NK-92 treated with Interleukin-12 subunit alpha and Interleukin-12 subunit beta, amount 100 ng/mL, for 24 hours (cell line): ENCODE measurements around the gene IL32.
A peak's percentile ranks its signal among the peaks of the same experiment; 100 is the strongest.

Source experiments
- DNase-seq: peaks from one replicate; lab custom pipeline; 2025; lab: John Stamatoyannopoulos, UW

IL32 gene

DNA sequence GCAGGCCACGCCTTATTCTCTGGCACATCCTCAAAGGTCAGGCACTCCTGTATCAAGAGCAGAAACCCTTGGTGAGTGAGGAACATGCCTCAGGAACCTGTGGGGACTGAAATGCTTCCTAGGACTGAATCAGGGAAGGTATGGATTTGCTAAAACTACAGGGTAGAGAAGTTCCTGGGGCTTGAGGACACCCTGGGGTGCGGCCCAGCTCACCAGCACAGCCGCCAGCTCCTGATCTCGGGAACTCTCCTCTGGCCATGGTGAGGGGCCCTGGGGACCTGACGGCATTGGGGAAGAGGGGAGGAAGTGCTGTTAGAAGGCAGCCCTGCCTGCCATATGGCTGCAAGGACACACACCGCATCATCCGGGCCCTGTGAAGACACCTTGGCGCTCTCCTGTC lies 26.1 kb downstream of the IL32 start:
- DNase-seq, result no peak

DNA sequence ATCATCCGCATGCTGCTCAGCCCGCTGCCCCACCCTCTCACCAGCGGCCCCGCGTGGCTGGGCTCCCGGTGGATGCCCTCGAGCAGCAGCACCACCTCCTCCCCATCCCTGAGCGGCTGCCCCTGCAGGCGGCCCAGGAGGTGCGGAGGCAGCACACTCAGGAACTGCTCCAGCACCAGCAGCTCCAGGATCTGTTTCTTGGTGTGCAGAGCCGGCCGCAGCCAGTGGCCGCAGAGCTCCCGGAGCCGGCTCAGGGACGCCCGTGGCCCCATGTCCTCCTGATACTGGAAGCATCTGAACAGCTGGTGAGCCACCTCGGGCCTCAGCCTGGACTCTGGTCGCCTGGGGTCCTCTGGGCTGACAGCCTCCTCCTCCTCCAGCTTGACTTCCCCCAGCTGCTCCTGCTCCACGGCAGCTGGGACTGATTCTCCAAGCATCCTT lies 27.1 kb downstream of the IL32 start:
- no peak for DNase-seq

DNA sequence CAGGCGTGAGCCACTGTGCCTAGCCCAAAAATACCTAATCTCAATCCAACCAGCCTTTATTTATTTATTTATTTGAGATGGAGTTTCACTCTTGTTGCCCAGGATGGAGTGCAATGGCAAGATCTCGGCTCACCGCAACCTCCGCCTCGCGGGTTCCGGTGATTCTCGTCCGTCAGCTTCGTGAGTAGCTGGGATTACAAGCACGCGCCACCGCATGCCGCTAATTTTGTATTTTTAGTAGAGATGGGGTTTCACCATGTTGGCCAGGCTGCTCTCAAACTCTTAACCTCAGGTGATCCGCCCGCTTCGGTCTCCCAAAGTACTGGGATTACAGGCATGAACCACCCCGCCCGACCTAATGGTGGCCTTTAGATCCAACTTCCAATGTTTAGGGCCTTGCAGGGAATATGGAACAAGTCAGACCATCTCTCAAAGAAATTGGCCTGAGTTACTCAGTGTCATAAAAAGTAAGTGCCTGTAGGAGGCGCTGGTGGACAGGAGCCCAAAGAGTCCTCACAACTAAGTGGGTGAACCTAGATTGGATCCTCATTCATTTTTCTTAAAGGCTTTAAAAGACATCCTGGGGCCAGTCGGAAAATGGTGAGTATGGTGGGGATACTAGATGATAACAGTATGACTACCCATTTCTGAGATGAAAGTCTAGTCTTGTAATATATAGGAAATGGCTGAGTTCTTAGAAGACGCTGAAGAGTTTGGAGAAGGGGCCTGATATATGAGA lies 29.0 kb downstream of the IL32 start:
- DNase-seq, result peak; percentile 39

DNA sequence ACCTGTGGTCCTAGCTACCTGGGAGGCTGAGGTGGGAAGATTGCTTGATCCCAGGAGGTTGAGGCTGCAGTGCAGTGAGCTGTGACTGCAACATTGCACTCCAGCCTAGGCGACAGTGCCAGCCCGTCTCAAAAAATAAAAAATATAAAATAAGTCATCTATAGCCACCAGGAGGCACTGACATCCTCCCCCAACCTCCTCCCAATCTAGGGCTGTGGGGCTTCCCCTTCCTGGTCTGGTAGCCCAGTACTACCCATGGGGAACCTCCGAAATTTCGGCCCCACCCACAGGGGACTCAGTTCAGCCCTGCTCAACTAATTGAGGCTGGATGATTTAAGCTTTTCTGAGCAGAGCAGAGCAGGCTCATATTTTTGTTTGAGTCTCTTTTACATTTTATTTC lies 30.4 kb downstream of the IL32 start:
- DNase-seq, result peak; percentile 64

DNA sequence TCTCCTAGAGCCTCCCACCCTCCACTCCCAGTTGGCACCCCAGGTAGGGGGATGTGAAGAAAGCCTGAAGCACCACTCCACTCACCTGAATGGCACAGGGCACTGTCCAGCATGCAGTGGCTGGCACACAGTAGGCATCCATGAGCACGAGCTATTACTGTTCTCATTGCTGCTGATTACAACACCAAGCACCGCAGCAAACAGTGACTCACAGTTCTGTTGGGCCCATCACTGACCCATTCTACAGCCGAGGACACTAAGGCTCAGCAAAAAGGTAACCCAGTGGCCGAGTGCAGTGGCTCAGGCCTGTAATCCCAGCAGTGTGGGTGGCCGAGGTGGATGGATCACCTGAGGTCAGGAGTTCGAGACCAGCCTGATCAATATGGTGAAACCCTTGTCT lies 30.9 kb downstream of the IL32 start:
- DNase-seq, result no peak

DNA sequence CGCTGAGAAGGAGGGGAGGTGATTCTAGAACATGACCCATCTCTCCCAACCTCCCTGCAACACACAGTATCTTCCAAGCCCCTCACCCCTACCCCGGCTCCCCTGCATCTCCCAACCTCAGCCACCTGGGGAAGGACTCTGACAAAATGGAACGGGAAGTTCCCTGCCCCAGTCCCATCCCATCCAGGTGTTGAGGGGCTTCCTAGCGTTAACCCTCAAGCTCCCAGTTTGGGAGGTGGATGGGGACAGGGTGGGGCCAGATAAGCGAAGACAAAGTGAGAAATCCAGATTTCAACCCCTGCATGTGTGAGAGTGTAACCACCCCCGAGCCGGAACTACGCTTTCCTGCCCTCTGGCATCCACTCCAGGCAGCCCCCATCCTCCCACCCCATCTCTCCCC lies 31.8 kb downstream of the IL32 start:
- no peak for DNase-seq

DNA sequence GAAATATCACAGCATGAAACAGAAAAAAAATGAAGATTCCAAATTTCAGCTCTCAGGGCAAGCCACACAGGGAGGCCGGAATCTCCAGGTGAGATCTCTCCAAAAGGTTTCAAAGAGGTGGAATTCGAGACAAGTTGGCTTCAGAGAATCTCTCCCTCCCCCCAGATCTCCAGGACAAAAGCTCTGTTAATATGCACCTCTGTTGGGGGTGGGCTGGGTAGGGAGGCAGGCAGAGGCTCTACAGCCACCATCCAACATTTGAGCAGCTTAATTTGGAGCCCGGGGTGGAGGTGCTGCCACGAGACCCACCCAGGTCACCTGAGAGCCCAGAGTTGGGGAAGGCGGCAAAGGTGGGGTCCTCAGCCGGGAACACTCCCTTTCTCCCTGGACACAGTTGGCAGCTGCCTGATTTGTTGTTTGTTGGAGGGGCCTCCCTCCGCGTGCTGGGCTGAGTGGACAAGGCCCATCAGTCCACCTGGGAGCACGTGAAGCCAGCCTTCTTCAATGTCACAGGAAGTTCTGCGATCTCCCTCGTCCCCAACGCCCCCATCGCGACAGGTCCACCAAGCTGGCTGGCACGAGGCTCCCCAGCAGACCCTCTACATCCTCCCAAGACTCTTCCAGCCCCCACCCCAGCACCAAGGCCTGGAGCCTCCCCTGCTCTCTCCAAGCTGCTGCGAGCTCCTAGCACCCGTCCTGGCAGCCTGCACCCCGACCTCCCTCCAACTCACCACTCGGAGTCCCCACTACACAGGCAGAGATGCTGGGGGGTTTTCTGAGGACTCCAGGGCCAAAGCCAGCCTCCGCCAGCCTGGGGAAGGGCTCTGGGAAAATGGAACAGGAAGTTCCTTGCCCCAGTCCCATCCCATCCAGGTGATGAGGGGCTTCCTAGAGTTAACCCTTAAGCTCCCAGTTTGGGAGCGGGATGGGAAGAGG lies 33.3 kb downstream of the IL32 start, which contains the start of gene ZSCAN10:
Gene ZSCAN10 (minus strand): TSS at position 836 of the 936 bp plus-strand sequence. CDS start 6,357 bp downstream, outside the sequence.
- no peak for DNase-seq

DNA sequence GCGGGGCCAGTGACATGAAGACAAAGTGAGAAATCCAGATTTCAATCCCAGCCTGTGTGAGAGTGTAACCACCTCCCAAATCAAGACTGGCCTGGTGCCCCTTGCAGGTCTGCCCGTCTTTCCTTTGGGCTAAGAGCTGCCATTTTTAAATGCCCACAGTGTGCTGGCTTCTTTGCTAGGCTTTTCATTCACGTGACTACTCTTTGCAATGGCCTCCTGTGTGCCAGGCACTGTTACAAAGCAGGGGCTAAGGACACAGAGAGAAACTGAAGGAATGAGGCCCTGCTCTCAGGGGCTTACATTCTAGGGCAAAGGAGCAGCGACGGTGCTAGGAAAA lies 33.9 kb downstream of the IL32 start:
- no peak for DNase-seq

DNA sequence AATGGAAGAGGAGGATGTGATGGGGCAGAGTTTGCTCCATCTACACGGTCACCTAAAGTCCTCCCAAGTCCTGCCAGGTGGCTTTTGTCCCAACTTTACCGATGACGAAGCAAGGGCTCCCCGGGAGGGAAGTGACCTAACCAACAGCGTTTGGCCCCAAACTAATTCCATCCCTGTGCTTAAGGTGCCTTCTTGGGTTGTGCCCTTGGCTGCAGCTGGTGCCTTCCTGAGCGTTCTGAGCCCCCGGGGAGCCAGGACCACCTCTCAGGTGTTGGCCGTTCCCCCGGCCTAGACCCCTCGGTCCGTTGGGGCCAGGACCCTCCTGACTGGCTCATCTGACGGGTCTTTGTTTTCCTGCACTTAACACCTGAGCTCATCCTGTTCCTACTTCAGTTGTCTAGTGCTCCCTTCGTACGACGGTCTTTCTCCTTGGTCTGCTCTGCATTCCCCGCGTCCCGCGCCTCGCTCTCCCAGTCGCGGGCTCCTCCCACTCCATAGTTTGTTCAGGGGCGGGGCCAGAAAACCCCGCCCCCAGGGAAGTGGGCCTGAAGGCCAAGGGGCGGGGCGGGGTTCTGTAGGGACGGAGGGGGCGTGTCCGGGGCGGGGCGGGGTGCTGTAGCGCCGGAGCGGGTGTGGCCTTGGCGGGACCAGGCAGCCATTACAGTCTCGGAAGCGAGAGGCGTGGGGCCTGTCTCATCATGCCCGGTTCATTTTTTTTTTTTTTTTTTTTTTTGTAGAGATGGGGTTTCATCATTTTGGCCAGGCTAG lies 34.5 kb downstream of the IL32 start:
- DNase-seq, result no peak

DNA sequence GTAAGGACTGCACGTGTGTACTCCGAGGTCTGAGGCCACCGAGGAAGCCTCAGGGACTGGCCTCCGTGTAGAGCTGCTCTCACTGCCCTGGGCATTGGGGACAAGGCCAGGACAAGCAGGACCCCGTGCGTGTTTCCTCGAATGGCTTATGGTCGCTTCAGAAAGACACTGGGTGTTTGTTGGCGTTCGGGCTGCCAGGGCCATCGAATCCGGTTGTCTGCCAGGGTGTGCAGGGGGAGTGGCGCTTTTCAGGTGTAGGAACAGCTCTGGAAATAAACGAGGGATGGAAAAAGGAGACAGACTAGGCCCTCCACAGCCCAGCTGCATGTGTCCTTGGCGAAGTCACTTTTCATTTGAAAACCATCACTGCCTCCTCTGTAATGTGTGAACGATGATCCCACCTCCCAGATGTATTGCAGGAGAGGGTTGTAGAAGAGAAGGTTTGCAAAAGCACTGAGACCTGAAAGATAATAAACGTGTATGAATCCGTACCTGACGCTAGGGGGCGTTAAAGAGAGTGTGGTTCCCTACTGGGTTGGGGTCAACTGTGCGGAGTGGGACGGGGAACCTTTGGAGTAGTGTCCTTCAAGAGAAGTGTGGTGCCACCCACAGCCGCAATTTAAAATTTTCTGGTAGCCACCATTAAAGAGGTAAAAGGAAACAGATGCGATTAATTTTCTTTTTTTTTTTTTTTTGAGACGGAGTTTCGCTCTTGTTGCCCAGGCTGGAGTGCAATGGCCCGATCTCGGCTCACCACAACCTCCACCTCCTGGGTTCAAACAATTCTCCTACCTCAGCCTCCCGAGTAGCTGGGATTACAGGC lies 35.8 kb downstream of the IL32 start:
- DNase-seq, result no peak

DNA sequence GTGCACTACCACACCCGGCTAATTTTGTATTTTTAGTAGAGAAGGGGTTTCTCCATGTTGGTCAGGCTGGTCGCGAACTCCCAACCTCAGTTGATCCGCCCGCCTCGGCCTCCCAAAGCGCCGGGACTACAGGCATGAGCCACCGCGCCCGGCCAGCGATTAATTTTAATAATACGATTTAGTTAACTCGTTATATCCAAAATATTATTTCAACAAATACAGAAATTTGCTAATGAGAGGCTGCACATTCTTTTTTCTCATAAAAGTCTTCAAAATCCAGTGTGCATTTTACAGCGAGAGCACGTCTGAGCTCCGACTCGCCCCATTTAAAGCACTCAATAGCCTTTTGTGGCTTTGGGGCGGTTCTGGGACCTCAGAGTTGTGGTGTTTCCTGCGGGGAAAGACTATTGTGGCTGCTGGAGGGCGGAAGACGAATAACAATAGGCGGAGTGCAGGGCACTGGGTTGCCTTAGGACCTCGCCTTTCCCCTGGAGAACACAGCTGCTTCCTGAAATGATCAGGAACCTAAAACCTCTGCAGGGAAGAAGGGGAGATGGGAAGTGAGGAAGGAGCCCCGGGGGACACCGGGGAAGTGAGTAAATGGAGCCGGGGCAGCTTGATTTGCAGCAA lies 36.5 kb downstream of the IL32 start:
- DNase-seq, result no peak

DNA sequence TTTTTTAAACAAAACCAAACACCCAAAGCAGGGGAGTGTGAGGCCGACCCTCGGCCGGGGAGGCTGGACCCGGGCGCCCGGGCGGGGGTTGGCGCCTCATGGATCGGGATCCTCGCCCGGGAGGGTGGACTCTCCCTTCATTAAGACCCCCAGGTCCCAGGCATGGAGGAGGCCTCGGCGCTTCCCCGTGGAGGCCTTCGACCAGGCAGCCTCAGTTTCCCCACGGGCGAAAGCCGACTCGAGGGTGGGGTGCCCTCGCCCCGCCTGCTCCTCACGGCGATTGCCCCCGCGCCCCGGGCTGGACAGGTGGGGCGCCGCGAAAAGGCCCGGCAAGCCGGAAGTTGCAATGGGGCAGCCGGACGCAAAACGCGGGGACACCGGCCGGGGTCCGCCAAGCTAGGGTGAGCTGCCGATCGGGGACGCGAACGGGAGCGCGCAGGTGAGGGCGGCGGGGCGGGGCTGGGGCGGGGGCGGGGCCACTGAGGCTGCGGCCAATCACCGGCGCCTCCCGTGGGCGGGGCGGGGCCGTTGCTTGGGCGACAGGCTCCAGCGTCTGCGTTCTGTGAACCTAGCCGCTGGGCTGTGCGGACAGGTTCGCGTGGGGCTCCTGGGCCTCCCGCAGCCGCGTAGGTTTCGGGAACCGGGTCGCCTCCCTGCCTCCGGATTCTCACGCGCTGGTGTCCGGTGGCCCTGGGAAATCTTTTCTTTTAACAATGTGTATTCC lies 40.9 kb downstream of the IL32 start:
- peak; percentile 91 for DNase-seq

DNA sequence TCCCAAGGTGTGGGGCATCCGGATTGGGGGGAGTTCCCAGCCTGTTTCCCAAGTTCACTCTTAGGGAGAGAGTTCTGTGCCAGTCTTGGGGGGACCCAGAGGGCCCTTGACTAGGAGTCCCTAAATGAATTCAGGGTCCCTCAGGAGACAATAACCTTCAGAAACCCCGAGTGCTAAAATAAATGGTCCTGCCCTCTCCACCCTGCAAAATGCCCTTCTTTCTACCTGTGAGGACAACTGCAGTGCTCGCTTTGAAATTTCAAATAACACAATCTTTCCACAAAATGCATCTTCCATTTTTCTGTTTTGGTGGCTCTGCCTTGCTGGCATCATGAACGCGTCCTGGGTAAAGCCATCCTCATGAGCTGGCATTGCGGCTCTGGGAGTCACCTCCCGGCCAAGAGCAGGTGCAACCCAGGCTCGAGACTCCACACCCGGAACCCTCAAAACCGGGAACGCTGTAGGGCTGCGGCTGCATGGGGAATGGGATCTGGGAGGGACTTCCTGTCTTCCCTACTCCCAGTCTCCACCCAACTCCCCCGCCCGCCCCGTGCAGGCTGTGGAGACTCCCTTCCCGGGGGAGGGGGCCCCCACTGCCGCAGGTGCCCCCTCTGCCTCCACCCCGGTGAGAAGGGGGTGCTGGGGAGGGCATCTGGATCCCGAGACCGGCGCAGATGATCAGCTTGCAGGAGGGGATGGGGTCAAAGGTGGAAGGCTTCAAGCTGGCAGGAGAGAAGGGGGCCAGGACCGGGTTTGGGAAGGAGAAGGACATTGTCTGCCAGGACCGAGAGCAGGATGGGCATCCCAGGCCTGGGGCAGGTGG lies 46.8 kb downstream of the IL32 start, which contains the start of gene ZNF205:
Gene ZNF205 (plus strand): TSS at position 529 of the 823 bp plus-strand sequence. CDS start 845 bp downstream, outside the sequence.
- no peak for DNase-seq

DNA sequence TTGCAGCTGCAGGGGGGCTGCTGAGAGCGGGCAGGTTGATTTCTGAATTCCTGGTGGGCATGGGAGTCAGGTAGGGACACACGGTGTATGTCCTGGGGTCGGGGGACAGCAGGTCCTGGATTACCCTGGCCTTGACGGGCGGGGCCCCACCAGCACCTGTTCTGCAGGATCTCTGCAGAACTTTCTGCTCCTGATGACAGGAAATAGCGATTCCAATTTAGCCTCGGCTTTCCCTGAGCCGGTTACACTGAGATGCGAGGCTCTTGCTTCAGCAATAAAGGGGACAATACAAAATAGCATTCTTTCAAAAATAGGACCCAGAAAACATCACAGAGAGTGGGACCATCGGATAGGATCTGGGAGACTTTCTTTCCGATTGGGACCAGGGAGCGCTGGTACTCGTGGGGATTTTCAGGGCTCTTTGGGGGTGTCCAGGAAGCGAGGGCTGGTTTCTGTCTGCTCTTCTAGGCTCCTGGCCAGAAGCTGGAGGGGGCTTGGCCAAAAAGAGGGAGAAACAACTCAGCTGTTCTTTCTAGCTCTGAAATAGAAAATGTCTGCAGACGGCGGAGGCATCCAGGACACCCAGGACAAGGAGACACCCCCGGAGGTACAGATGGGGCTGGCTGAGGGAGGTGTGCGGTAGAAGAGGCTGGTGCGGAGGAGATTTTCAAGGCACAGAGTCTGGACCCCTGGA lies 47.6 kb downstream of the IL32 start:
- DNase-seq, result no peak

DNA sequence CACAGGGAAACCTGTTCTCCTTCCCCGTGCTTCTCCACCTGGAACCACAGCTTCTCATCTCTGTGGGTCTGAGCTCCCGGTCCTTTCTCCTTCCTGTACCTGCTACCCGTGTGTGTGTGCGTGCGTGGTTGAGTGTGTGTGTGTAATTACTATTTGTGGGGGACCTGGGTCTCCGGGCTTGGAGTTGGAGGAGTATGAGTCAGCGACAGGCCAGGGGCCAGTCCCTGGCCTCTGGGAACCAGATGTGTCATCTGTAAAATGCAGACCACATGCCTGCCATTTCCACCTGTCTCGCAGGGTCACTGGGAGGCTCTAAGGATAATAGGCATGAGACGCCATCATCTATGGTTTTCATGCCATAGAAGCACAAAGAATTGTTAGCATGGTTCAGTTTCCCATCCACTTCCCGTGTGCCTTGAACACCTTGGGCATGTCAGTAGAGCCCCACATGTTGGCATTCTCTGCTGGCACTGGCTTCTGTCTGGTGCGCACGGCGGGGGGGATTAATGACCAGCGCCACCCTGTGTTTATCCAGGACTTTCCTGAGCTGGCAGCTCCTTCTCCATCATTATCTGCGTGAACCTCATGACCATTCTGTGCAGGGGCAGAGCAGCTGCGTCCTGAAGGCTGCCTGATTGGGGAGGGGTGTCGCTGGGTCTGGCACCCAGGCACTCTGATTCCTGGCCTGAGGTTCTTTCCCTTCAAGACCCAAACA lies 48.5 kb downstream of the IL32 start:
- DNase-seq, result no peak

DNA sequence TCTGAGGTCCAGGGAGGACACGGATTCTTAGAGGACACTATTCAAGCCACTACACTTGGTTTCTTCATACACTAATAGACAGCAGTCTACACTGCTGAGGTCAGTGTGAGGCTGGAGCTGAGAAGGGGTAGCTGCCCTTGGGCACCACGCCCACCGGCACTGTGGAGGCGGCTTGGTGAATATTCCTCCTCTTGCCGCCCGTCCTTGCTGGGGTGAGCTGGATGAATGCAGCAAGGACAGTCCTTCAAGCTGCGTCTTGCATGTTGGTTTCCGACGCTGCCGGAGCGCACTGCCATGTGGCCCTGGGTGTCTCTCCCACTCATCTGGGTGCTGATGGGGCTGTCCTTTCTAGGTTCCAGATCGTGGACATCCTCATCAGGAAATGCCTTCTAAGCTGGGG lies 49.6 kb downstream of the IL32 start:
- no peak for DNase-seq

DNA sequence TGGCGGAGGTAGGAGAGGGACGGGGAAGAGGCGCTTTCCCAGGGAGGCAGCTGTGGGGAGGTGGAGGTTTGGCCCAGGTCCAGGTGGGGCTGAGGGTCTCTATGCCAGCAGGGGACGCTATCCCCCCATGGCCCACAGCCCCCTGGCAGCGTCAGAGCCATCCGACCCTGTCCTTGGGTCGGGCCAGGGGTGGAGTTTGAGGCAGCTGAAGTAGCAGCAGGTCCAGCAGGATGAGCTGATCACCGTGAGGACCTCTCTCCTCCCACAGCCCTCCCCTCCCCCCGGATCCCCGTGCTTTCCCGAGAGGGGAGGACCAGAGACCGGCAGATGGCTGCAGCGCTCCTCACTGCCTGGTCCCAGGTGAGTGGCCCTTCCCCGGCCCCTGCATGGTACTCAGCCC lies 50.1 kb downstream of the IL32 start:
- DNase-seq, result no peak

DNA sequence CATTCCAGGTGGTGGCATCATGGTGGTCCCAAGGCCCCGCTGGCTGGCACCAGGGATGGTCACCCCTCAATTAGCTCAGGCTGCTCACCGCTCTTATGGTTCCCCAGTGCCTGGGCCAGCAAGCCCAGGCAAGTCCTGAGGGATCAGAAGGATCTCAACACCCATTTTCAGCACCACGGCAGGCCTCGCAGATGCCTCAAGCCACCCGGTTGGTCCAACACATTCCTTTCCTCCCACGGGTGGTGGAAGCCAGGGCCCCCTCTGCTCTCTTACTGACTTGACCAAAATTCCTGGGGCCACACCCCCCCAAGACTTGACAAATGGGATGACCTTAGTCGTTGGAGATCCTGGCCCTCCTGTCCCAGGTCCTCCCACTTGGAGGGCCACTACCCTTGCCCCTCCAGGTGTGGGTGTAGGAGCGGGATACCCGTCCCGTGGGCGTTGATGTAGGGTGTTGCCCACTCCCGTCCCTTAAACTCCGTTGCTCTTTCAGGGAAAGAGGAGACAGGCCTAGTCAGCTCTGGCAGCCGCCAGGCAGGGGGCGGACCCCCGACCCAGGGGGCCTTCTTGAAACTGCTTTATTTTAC lies 52.9 kb downstream of the IL32 start:
- DNase-seq, result no peak
